ENCODE measurements around the gene SERPINI1.

Gene SERPINI1

DNA sequence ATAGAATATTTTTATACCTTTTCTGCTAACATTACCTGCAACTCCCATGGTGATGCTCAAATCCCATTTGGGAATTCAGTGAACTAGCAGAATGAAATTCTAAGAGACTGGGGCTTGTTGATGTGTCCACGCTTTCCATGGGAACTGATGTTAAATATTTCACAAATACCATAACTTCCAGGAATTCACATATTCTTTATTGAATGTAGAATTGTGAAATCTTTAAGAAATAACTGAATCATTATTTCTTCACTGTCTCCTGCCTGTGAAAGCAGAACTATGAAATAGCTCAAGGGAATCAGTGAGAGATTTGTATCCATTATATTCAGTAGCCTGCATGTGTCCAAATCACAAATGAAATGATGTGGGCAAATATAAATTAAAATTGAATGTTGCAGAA is 130.8 kb downstream of the SERPINI1 start:
- H3K4me3 ChIP-seq (ENCODE audit: low read depth, low read length), result no peak overlapping the region
- TF ChIP-seq, protein P1, sequence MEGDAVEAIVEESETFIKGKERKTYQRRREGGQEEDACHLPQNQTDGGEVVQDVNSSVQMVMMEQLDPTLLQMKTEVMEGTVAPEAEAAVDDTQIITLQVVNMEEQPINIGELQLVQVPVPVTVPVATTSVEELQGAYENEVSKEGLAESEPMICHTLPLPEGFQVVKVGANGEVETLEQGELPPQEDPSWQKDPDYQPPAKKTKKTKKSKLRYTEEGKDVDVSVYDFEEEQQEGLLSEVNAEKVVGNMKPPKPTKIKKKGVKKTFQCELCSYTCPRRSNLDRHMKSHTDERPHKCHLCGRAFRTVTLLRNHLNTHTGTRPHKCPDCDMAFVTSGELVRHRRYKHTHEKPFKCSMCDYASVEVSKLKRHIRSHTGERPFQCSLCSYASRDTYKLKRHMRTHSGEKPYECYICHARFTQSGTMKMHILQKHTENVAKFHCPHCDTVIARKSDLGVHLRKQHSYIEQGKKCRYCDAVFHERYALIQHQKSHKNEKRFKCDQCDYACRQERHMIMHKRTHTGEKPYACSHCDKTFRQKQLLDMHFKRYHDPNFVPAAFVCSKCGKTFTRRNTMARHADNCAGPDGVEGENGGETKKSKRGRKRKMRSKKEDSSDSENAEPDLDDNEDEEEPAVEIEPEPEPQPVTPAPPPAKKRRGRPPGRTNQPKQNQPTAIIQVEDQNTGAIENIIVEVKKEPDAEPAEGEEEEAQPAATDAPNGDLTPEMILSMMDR (IDR thresholded peaks at IDR 0.05; ENCODE audit: low read depth, low read length), result no peak

DNA sequence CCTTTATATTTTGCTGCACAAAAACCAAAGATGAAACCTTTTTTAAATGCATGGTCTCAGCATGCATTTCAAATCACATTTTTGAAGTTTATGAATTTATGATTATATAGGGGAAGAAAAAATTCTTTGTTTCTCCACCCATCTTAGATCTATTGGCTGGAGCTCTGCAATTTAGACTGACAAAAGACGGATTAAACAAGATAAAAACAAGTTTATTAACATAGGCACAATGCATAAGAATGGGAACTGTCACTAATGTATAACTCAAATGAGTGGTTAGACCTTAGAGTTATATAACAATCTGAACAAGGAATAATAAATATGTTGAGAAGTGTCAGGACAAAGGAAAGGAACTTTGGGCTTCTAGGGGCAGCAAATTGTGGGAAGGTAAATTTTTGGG is 132.5 kb downstream of the SERPINI1 start:
- TF ChIP-seq, protein P1 (IDR thresholded peaks at IDR 0.05; ENCODE audit: low read depth, low read length), result no peak
- no peak overlapping the region for H3K4me3 ChIP-seq (ENCODE audit: low read depth, low read length)

DNA sequence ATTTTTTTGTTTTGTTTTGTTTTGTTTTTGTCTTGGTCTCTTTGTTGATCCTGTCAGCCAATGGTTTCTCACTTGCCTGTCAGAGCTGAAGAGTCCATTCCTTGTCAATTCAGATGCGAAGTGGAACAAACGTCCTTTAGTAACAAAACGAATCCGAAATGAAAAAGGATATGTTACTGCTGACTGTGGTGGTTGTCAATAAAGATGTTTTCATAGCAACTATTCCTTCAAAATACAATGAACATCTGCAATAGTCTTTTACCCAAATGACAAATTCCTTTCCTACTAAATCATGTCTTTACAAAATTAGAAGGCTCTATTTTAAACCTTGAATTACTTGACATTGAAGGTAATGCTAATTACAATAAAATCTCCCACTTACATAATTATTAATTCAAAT is 134.7 kb downstream of the SERPINI1 start:
- TF ChIP-seq, protein P1 (IDR thresholded peaks at IDR 0.05; ENCODE audit: low read depth, low read length), result no peak
- H3K4me3 ChIP-seq (ENCODE audit: low read depth, low read length), result no peak overlapping the region

DNA sequence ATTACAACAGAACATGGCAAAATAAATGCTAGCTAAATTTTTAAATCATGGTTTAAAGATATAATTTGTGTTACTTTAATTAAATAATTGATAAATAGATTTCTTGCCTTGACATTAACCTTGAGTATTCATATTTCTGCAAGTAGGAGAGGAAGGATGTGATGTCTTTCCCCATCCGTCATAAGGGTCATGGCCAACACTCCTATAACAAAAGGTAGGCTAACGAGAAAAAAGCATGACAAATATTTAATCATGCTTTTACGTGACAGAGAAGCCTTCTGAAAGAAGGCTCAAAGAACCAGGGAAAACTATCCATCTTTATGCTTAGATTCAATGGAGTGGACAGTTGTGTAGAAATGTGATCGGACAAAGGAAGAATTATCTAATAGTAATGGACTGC is 135.2 kb downstream of the SERPINI1 start:
- TF ChIP-seq, protein P1 (IDR thresholded peaks at IDR 0.05; ENCODE audit: low read depth, low read length), result no peak

DNA sequence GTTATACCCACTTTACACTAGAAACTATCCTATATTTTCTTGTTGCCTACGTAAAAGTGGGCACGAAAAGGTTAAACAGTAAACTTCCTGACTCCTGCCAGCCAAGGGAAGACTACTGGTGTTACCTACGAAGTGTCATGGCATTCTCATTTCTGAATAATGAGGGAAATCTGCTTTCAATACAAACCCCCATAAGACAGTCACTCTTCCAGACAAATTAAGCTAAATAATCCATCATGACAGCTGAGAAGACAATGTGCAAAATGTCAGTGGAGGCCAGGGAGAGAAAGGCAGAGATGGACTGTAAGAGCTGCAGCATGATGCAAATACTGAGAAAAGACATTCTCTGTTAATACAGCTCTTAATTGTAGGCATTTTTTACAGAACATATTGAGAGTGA is 136.5 kb downstream of the SERPINI1 start:
- TF ChIP-seq, protein P1 (IDR thresholded peaks at IDR 0.05; ENCODE audit: low read depth, low read length), result no peak

More for the DNA sequence above, 135.2 kb downstream of the SERPINI1 start:
- no peak overlapping the region for H3K4me3 ChIP-seq (ENCODE audit: low read depth, low read length)

DNA sequence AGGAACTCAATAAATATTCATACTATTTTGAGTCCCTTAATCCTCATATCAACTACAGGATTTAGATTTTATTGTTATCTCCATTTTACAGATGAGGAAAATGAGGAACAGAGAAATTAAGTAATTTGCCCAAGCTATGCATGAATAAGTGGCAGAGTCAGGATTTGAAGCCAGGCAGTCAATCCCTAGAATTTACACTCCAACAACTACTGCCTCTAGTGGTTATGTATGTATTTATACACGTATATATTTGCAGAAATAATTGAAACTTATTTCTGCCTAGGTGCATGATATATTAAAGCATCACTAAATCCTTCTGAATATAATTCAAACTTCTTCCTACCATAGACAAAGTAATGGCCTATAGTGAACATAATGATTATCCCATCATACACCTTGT is 137.4 kb downstream of the SERPINI1 start:
- TF ChIP-seq, protein P1 (IDR thresholded peaks at IDR 0.05; ENCODE audit: low read depth, low read length), result no peak; the same call in 1 of the 2 replicates

More for the DNA sequence above, 136.5 kb downstream of the SERPINI1 start:
- no peak overlapping the region for H3K4me3 ChIP-seq (ENCODE audit: low read depth, low read length)

DNA sequence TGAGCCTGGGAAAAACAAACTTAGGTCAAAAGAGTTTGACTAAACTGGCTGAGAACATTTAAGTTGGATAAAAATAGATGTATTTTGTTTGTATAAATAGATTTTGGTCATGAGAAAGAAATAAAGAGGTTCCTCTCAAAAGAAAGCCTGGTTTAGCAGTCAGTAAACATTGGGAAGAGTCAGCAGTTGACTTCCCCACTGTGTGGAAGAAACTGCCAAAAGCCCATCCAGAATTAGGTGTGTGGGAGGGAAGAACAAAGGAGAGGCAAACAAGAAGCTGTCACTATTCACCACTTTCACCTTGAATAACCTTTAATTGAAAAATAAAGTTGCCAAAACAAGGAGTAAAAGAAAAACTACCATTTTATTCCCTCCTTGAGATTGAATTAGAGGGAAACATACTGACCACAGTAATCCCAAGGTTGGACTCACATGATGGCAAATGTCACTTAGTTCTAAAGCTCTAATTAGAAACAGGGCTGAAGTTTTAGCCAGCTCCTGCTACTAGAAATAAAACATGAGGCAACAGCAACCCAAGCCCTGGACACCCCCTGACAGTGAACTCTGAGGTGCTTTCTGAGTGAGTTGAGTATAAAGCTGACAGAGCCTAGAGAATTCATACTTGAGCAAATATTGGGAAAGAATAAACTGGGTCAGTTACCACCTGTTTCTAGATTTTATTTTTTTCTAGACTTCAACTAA is 139.3 kb downstream of the SERPINI1 start:
- TF ChIP-seq, protein P1 (IDR thresholded peaks at IDR 0.05; ENCODE audit: low read depth, low read length), result no peak
- H3K4me3 ChIP-seq (ENCODE audit: low read depth, low read length), result no peak overlapping the region

More for the DNA sequence above, 137.4 kb downstream of the SERPINI1 start:
- no peak overlapping the region for H3K4me3 ChIP-seq (ENCODE audit: low read depth, low read length)

All from WI38 (cell line).